Measurements from ENCODE around the gene PSMB7. TPM values are rescaled to one million over a fixed set of nuclear protein-coding genes. Genes with fewer than 3 reads are reported as not detected.

PSMB7 gene
- total RNA-seq, 5 donors from 2014 or later (not counting 1 experiment from before 2014, with no cell fraction given) = 62.6 to 75.8 (median 68.6) TPM

DNA sequence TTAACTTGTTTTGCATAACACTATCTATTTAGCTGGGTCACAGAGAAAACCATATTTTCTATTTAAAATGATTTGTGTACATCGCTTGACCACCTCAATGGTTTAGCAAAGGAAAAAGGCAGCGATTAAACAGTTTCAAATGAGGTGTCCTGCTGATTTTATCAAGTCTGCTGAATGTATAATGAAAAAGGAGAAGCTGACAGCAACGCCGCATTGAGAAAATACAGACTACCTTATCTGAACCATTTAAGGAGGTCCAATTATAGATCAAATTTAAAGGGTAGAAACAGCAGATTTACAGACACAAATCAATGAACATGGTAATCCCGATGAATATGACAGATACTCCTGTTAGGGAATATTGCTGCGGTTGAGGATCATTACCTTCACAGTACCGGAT, 29.6 kb downstream of the PSMB7 start:
- Mint-ChIP-seq H3K27me3 (no peaks in the 10 kb centered on the region), H3K36me3 (peaks cover 30% of the 10 kb centered on the region), H3K4me3 (no peak overlapping the region), H3K9me3 (no peaks in the 10 kb centered on the region), H3K4me1 (peaks cover 36 to 38% (median 36%) of the 10 kb centered on the region in 3 donors), H3K27ac (no peak overlapping the region)
- DNase-seq = no peak
- Histone ChIP-seq H3K27ac (ENCODE audit: low read length) (no peak overlapping the region), H3K4me1 (ENCODE audit: control insufficient read depth in 1 of 2, extremely low read depth in 1 of 2, insufficient read depth in 2 of 2, low read length in 2 of 2) (peaks cover 0 to 11% of the 10 kb centered on the region in 2 experiments), H3K27me3 (replicated peaks in 1 of 2; ENCODE audit: control insufficient read depth in 2 of 2, extremely low read depth in 1 of 2, insufficient read depth in 2 of 2, low read length in 1 of 2) (no peaks in the 10 kb centered on the region), H3K9me3 (no peaks in the 10 kb centered on the region), H3K4me3 (ENCODE audit: control insufficient read depth in 1 of 2, extremely low read depth in 1 of 2, low read length in 1 of 2) (no peak overlapping the region), H3K36me3 (ENCODE audit: control insufficient read depth in 2 of 2, extremely low read depth in 1 of 2, insufficient read depth in 1 of 2, low read length in 1 of 2) (peaks cover 11 to 27% of the 10 kb centered on the region in 2 donors)
- WGBS (ENCODE audit: insufficient coverage) = no CpG with 5 or more reads among the region's 7 CpGs
- ATAC-seq (replicated peaks in 1 of 4) = no peak
- ChIA-PET CTCF (interaction anchor here in 1 of 2 donors (1.0 kb wide), 1 partner anchor 23 kb away, joined by 3 read pairs; no protein-coding TSS in a partner anchor), POLR2A (interaction anchor here in 1 of 2 donors (0.6 kb wide), 2 partner anchors 9 to 1203 kb away, joined by 3 read pairs; no protein-coding TSS in a partner anchor)

GRCh38 chr9:124384846-124385245, 30.4 kb downstream of the PSMB7 start:
- POLR2A ChIA-PET = interaction anchor here in 1 of 2 donors (0.6 kb wide), 1 partner anchor 8 kb away, joined by 3 read pairs; no protein-coding TSS in a partner anchor
- Histone ChIP-seq H3K27ac (ENCODE audit: low read length) (no peak overlapping the region), H3K36me3 (ENCODE audit: control insufficient read depth in 2 of 2, extremely low read depth in 1 of 2, insufficient read depth in 1 of 2, low read length in 1 of 2) (peaks cover 11 to 31% of the 10 kb centered on the region in 2 donors), H3K27me3 (replicated peaks in 1 of 2; ENCODE audit: control insufficient read depth in 2 of 2, extremely low read depth in 1 of 2, insufficient read depth in 2 of 2, low read length in 1 of 2) (no peaks in the 10 kb centered on the region), H3K4me1 (ENCODE audit: control insufficient read depth in 1 of 2, extremely low read depth in 1 of 2, insufficient read depth in 2 of 2, low read length in 2 of 2) (peaks cover 0 to 11% of the 10 kb centered on the region in 2 experiments), H3K9me3 (no peaks in the 10 kb centered on the region), H3K4me3 (ENCODE audit: control insufficient read depth in 1 of 2, extremely low read depth in 1 of 2, low read length in 1 of 2) (no peak overlapping the region)
- Mint-ChIP-seq H3K27ac (no peak overlapping the region), H3K36me3 (peaks cover 32% of the 10 kb centered on the region), H3K9me3 (no peaks in the 10 kb centered on the region), H3K27me3 (no peaks in the 10 kb centered on the region), H3K4me3 (no peak overlapping the region), H3K4me1 (peaks cover 30 to 35% (median 33%) of the 10 kb centered on the region in 3 donors)
- CTCF ChIA-PET = interaction anchor here in 1 of 2 donors (1.0 kb wide), 1 partner anchor 22 kb away, joined by 3 read pairs; no protein-coding TSS in a partner anchor
- WGBS (ENCODE audit: insufficient coverage) = 100% methylated on average over 2 of the region's 5 CpGs
- no peak for DNase-seq
- ATAC-seq (replicated peaks in 1 of 4) = no peak

- DNase-seq (no peak), ATAC-seq (replicated peaks in 1 of 4) (no peak)
- Mint-ChIP-seq H3K9me3 (no peaks in the 10 kb centered on the region), H3K36me3 (peaks cover 30% of the 10 kb centered on the region), H3K4me1 (peaks cover 26 to 33% (median 30%) of the 10 kb centered on the region in 3 donors), H3K4me3 (no peak overlapping the region), H3K27ac (no peak overlapping the region), H3K27me3 (no peaks in the 10 kb centered on the region)
- ChIA-PET POLR2A (no interaction called here), CTCF (no interaction called here)
- H3K36me3 ChIP-seq (ENCODE audit: control insufficient read depth in 2 of 2, extremely low read depth in 1 of 2, insufficient read depth in 1 of 2, low read length in 1 of 2) = peaks cover 11 to 36% of the 10 kb centered on the region in 2 donors
- peaks cover 0 to 6% of the 10 kb centered on the region in 2 experiments for H3K4me1 ChIP-seq (ENCODE audit: control insufficient read depth in 1 of 2, extremely low read depth in 1 of 2, insufficient read depth in 2 of 2, low read length in 2 of 2)
- H3K9me3 ChIP-seq = no peaks in the 10 kb centered on the region
- H3K27ac ChIP-seq (ENCODE audit: low read length) = no peak overlapping the region
- H3K27me3 ChIP-seq (replicated peaks in 1 of 2; ENCODE audit: control insufficient read depth in 2 of 2, extremely low read depth in 1 of 2, insufficient read depth in 2 of 2, low read length in 1 of 2) = no peaks in the 10 kb centered on the region
- 93% methylated on average over 6 of the region's 7 CpGs for WGBS (ENCODE audit: insufficient coverage)
- no peak overlapping the region for H3K4me3 ChIP-seq (ENCODE audit: control insufficient read depth in 1 of 2, extremely low read depth in 1 of 2, low read length in 1 of 2)
Measured at GRCh38 chr9:124384210-124384609, 31.0 kb downstream of the PSMB7 start.

- peaks cover 49% of the 10 kb centered on the region for H3K36me3 Mint-ChIP-seq
Measured at GRCh38 chr9:124381170-124381945, 33.9 kb downstream of the PSMB7 start.

DNA sequence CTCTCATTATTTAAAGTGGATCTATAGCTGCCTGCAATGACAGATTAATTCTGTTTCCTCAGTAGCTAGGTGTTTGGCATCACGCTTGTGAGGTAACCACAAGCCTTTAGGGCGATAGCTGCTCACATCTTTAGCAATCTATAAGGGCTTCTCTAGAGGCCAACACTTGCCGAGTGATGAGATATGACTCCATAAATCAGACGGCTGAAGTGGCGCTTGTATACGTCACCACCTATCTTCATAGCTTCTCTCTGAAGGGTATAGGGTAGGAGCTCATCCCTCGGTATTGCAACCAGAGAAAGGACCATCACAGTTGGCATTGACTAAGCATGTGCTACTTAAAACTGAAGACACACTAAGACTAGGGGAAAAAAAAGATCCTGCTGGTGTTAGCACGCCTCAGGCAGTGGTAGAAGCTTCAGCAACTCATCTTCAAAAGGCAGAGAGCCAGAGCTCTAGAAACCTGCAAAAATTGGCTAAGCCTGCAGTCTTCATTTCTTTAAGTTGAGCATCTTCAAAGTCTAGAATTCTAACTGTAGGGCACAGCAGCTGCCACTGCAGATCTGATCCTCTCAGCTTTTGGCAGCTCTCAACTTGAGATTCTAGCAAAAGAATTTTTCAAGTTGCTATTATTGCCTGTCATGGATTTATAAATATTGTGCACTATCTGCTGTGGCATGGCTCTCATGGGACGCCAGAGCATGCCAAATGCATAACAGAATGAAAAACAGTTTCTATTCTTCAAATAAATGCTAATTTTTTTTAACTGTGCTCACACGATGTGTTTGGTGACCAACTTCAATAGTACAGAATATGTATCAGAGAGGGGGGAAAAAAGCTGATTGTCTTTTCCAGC, 37.5 kb downstream of the PSMB7 start:
- Histone ChIP-seq H3K27ac (ENCODE audit: low read length) (no peak overlapping the region), H3K4me3 (ENCODE audit: control insufficient read depth in 1 of 2, extremely low read depth in 1 of 2, low read length in 1 of 2) (no peak overlapping the region), H3K36me3 (ENCODE audit: control insufficient read depth in 2 of 2, extremely low read depth in 1 of 2, insufficient read depth in 1 of 2, low read length in 1 of 2) (peaks cover 0 to 27% of the 10 kb centered on the region in 2 donors), H3K4me1 (ENCODE audit: control insufficient read depth in 1 of 2, extremely low read depth in 1 of 2, insufficient read depth in 2 of 2, low read length in 2 of 2) (no peaks in the 10 kb centered on the region), H3K9me3 (peaks cover 4% of the 10 kb centered on the region), H3K27me3 (replicated peaks in 1 of 2; ENCODE audit: control insufficient read depth in 2 of 2, extremely low read depth in 1 of 2, insufficient read depth in 2 of 2, low read length in 1 of 2) (no peaks in the 10 kb centered on the region)
- H3K9me3 Mint-ChIP-seq = peaks cover 0 to 5% (median 0%) of the 10 kb centered on the region in 3 donors
- no peak overlapping the region for H3K4me3 Mint-ChIP-seq
- no peaks in the 10 kb centered on the region for H3K27me3 Mint-ChIP-seq
- peaks cover 31 to 47% (median 32%) of the 10 kb centered on the region in 3 donors for H3K4me1 Mint-ChIP-seq
- peaks cover 44% of the 10 kb centered on the region for H3K36me3 Mint-ChIP-seq
- WGBS (ENCODE audit: insufficient coverage) = 90% methylated on average over 3 of the region's 10 CpGs
- no peak for ATAC-seq (replicated peaks in 1 of 4)
- ChIA-PET CTCF (no interaction called here), POLR2A (no interaction called here)
- no peak for DNase-seq
- H3K27ac Mint-ChIP-seq = no peak overlapping the region

More at GRCh38 chr9:124381170-124381945, 33.9 kb downstream of the PSMB7 start:
- no peaks in the 10 kb centered on the region for H3K27me3 ChIP-seq (replicated peaks in 1 of 2; ENCODE audit: control insufficient read depth in 2 of 2, extremely low read depth in 1 of 2, insufficient read depth in 2 of 2, low read length in 1 of 2)
- peaks cover 11 to 42% of the 10 kb centered on the region in 2 donors for H3K36me3 ChIP-seq (ENCODE audit: control insufficient read depth in 2 of 2, extremely low read depth in 1 of 2, insufficient read depth in 1 of 2, low read length in 1 of 2)
- no peak overlapping the region for H3K4me3 ChIP-seq (ENCODE audit: control insufficient read depth in 1 of 2, extremely low read depth in 1 of 2, low read length in 1 of 2)
- ATAC-seq (replicated peaks in 1 of 4) = no peak
- Mint-ChIP-seq H3K4me3 (no peak overlapping the region), H3K27ac (no peak overlapping the region), H3K4me1 (peaks cover 20 to 33% (median 27%) of the 10 kb centered on the region in 3 donors), H3K9me3 (no peaks in the 10 kb centered on the region), H3K27me3 (no peaks in the 10 kb centered on the region)
- H3K9me3 ChIP-seq = no peaks in the 10 kb centered on the region
- CTCF ChIA-PET = no interaction called here
- POLR2A ChIA-PET = no interaction called here
- DNase-seq = no peak
- no peak overlapping the region for H3K27ac ChIP-seq (ENCODE audit: low read length)
- H3K4me1 ChIP-seq (ENCODE audit: control insufficient read depth in 1 of 2, extremely low read depth in 1 of 2, insufficient read depth in 2 of 2, low read length in 2 of 2) = no peaks in the 10 kb centered on the region
- WGBS (ENCODE audit: insufficient coverage) = 60% methylated on average over 2 of the region's 4 CpGs

DNA sequence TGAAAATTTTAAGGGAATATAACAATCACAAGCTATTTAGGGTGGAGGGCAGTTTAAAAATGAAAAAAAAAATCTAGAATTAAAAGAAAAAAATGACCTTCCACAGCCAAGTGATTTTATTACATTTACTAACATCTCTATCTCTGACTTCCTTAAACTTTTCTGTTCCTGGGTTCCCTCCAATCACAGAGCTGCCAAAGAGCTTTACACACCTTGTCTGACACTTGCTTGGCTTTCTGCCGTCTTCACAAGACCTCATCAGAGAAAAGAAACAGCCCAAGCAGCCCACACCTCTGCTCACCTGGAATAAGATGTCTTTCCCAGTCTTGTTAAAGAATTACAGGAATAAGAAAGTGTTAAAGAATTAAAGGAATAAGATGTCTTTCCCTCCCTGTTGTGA, 38.9 kb downstream of the PSMB7 start:
- Histone ChIP-seq H3K4me1 (ENCODE audit: control insufficient read depth in 1 of 2, extremely low read depth in 1 of 2, insufficient read depth in 2 of 2, low read length in 2 of 2) (no peaks in the 10 kb centered on the region), H3K36me3 (ENCODE audit: control insufficient read depth in 2 of 2, extremely low read depth in 1 of 2, insufficient read depth in 1 of 2, low read length in 1 of 2) (peaks cover 0 to 26% of the 10 kb centered on the region in 2 donors), H3K27me3 (replicated peaks in 1 of 2; ENCODE audit: control insufficient read depth in 2 of 2, extremely low read depth in 1 of 2, insufficient read depth in 2 of 2, low read length in 1 of 2) (no peaks in the 10 kb centered on the region), H3K9me3 (peaks cover 4% of the 10 kb centered on the region), H3K27ac (ENCODE audit: low read length) (no peak overlapping the region), H3K4me3 (ENCODE audit: control insufficient read depth in 1 of 2, extremely low read depth in 1 of 2, low read length in 1 of 2) (no peak overlapping the region)
- no CpG with 5 or more reads among the region's 1 CpG for WGBS (ENCODE audit: insufficient coverage)
- peaks cover 39 to 61% (median 45%) of the 10 kb centered on the region in 3 donors for H3K4me1 Mint-ChIP-seq
- H3K27me3 Mint-ChIP-seq = no peaks in the 10 kb centered on the region
- no peak overlapping the region for H3K27ac Mint-ChIP-seq
- peaks cover 39% of the 10 kb centered on the region for H3K36me3 Mint-ChIP-seq
- H3K9me3 Mint-ChIP-seq = peaks cover 0 to 5% (median 0%) of the 10 kb centered on the region in 3 donors
- CTCF ChIA-PET = interaction anchor here in 1 of 2 donors (0.7 kb wide), 1 partner anchor 973 kb away, joined by 3 read pairs; no protein-coding TSS in a partner anchor
- POLR2A ChIA-PET = interaction anchor here in 1 of 2 donors (0.7 kb wide), 1 partner anchor 9 kb away, joined by 3 read pairs; no protein-coding TSS in a partner anchor
- no peak overlapping the region for H3K4me3 Mint-ChIP-seq
- ATAC-seq (replicated peaks in 1 of 4) = no peak
- DNase-seq = no peak

Data from T-cell (primary cell).